AG04450 (cell line): Measurements from ENCODE around the gene TFDP2. TPM values are rescaled to one million over a fixed set of nuclear protein-coding genes. Genes with fewer than 3 reads are reported as not detected.

Experiments used
- CTCF ChIA-PET: fragments of 300-600, 350-600 bp; formaldehyde crosslinking; extraction: SDS; loops from one replicate; lab custom pipeline; 2022; ENCODE audit warnings: antibody characterized with exemption, inconsistent platforms; lab: Charles Lee
- POLR2A ChIA-PET: fragments of 350-600 bp; formaldehyde crosslinking; extraction: SDS; loops from one replicate; lab custom pipeline; 2021; ENCODE audit warnings: antibody characterized with exemption, inconsistent platforms; lab: Yijun Ruan, JAX
- DNase-seq: peaks from one replicate; pipeline ENCODE4 v3.0.0-alpha.2; 2011; ENCODE audit warnings: low read depth, low spot score
- H3K27ac ChIP-seq: one replicate; pipeline ENCODE4 v1.5.1; 2012; ENCODE audit warnings: low read depth, low read length, control low read depth
- H3K27me3 ChIP-seq: one replicate; pipeline ENCODE4 v1.6.0; 2012; ENCODE audit warnings: low read length; ENCODE audit not compliant: control insufficient read depth, insufficient read depth
- H3K4me3 ChIP-seq: 2 replicates; pipeline ENCODE4 v1.5.1; 2011; ENCODE audit warnings: mild to moderate bottlenecking, low read depth, low read length, control low read depth
- H3K9me3 ChIP-seq: 2 replicates; pipeline ENCODE4 v1.5.1; 2012; ENCODE audit warnings: low read length; ENCODE audit not compliant: control insufficient read depth, insufficient read depth
- CTCF ChIP-seq: IDR thresholded peaks from 2 replicates; pipeline ENCODE4 v1.5.1; 2011; ENCODE audit warnings: low read depth, low read length, control low read depth, inconsistent platforms
- polyA plus RNA-seq: library from polyadenylated mRNA; depleted of rRNA; stranded (reverse); fragments of >200 nt; gene quantifications from 2 replicates; pipeline ENCODE4 v1.2.3, GENCODE V29; 2011

TFDP2 gene
- polyA plus RNA-seq, 1 experiment: 63.4 TPM

- POLR2A ChIA-PET: no interaction called here
- CTCF ChIA-PET: interaction anchor here (1.0 kb wide), 1 partner anchor 18 kb away, joined by 3 read pairs; no protein-coding TSS in a partner anchor
- DNase-seq: no peak
- Histone ChIP-seq H3K27ac (no peak overlapping the region), H3K4me3 (no peak overlapping the region), H3K27me3 (no peaks in the 10 kb centered on the region), H3K9me3 (no peaks in the 10 kb centered on the region)
- no peak for TF ChIP-seq CTCF
Measured at GRCh38 chr3:141941093-141941492, 208.3 kb downstream of the TFDP2 start.

- H3K4me3 ChIP-seq: no peak overlapping the region
- CTCF ChIA-PET: interaction anchor here (1.0 kb wide), 1 partner anchor 17 kb away, joined by 3 read pairs; no protein-coding TSS in a partner anchor
- no peaks in the 10 kb centered on the region for H3K27me3 ChIP-seq
- POLR2A ChIA-PET: no interaction called here
- DNase-seq: no peak
- H3K9me3 ChIP-seq: no peaks in the 10 kb centered on the region
- no peak overlapping the region for H3K27ac ChIP-seq
- peak; percentile 11; the same call in 1 of the 2 replicates for TF ChIP-seq CTCF
Measured at GRCh38 chr3:141940194-141940776, 209.1 kb downstream of the TFDP2 start.

DNA sequence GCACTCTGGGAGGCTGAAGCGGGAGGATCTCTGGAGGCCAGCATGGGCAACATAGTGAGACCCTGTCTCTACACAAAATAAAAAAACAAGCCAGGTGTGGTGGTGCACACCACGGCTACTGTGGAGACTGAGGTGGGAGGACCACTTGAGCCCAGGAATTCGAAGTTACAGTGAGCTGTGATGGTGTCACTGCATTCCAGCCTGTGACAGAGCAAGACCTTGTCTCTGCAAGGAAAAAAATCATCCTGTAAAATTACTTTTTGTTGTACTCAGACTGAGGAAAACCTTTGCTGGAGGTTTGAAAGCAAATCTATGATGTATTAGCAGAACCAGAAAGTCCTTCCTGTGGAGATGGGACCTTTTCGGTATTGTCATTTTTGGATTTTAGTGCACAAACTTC lies 209.6 kb downstream of the TFDP2 start:
- Histone ChIP-seq H3K9me3 (no peaks in the 10 kb centered on the region), H3K4me3 (no peak overlapping the region), H3K27ac (no peak overlapping the region), H3K27me3 (no peaks in the 10 kb centered on the region)
- no peak for DNase-seq
- POLR2A ChIA-PET: no interaction called here
- TF ChIP-seq CTCF: no peak
- CTCF ChIA-PET: no interaction called here

DNA sequence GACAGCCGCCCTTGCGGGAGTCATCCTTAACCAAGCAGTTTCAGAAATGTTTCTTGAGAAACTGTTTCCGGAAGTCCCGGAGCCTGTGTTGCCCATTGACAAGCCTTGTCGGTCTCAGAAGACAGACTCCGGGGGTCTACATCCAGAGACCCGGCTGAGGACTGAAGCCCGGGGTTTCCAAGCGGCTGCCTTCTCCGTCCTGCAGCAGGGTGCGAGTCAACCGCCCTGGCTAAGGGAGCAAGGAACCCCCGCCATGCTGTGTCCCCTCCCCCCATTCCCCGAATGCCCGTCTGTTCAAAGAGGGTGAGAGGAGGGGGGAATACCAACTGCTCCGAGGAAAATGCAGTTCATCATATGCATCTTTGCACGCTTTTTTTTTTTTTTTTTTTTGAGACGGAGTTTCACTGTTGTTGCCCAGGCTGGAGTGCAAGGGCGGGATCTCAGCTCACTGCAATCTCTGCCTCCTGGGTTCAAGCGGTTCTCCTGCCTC lies 211.3 kb downstream of the TFDP2 start:
- no peak for TF ChIP-seq CTCF
- Histone ChIP-seq H3K9me3 (no peaks in the 10 kb centered on the region), H3K27ac (no peak overlapping the region), H3K27me3 (no peaks in the 10 kb centered on the region), H3K4me3 (no peak overlapping the region)
- CTCF ChIA-PET: no interaction called here
- POLR2A ChIA-PET: no interaction called here
- no peak for DNase-seq

GRCh38 chr3:141934354-141934753 lies 215.0 kb downstream of the TFDP2 start:
- ChIA-PET CTCF (interaction anchor here (0.6 kb wide), 1 partner anchor 20 kb away, joined by 3 read pairs; no protein-coding TSS in a partner anchor), POLR2A (no interaction called here)

More at GRCh38 chr3:141934354-141934753, 215.0 kb downstream of the TFDP2 start:
- Histone ChIP-seq H3K4me3 (no peak overlapping the region), H3K9me3 (no peaks in the 10 kb centered on the region; the same call in 1 of the 2 replicates), H3K27ac (no peak overlapping the region), H3K27me3 (no peaks in the 10 kb centered on the region)
- DNase-seq: no peak
- no peak for TF ChIP-seq CTCF
